ENCODE data around the gene PABPC1L.

The PABPC1L gene

DNA sequence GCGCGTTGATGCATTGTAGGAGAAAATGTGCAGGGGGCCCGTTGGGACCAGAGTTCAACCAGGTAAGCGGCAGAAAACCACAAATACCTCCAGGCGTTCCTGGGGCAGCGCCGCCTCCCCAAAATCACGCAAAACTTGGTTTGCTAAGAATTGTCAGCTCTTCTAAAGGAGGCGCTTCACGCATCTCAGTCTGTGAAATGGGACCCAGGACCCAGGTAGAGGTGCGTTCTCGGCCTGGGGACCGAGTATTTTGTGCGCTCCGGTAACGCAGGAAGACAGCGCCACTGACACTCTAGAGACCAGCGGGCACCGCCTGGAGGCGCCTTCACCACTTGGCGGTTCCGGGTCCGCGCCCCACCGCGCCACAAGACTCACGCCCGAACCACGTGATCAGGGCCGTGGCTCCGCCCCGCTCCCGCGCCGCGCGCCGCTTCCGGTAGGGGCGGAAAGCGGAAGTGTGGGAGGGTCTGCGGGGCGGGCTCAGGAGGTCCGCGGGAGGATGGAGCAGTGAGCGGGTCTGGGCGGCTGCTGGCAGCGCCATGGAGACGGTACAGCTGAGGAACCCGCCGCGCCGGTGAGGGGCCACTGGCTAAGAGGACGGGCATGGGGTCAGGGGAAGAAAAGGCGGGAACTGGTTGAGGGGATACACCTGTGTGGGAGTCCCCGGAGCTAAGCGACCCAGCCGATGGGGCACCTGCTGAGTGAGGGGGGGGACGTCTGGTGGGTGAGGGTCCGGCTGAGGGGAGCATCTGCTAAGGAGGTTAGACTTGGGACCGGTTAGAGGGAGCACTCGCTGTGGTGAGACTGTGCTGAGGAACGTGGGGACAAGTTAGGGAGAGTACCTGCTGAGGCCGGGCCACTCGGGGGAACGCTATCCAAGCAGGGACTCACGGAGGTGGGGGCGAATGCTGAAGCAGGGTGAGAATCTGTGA lies 56.4 kb downstream of the PABPC1L start, which contains the start of gene STK4:
TSS of gene STK4 (plus strand) at position 483 of the 932 bp plus-strand sequence. CDS start at position 540, 57 bp downstream.
- DNase-seq (ENCODE audit: low spot score) = peak; percentile 96

DNA sequence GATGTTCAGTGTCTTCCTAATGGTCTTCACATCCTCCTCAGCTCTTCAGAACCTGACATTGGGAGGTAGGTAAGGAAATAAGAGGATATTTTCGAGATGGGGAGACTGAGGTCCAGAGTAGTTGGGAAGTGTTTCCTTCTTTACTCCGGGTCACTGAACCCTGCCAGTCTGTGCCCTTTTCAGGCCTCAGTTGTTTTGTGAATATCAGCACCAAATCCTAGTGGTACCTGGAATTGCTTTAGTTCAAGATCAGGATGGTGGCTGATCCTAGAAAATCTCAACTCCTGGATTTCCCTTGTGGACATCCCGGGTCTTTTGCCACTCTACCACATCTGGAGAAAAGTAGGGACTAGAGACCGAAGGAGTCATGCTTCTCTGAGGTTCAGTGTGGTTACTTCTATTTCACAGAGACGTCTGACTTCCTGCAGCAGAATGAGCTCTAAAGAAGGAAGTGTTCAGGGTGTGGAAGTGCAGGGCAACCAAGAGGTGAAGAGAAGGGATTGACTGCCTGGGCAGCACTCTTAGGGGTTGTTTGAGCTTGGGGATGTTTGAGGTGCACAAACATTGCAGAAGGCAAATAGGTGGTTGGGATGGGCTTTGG lies 57.4 kb downstream of the PABPC1L start:
- DNase-seq (ENCODE audit: low spot score) = peak; percentile 68

DNA sequence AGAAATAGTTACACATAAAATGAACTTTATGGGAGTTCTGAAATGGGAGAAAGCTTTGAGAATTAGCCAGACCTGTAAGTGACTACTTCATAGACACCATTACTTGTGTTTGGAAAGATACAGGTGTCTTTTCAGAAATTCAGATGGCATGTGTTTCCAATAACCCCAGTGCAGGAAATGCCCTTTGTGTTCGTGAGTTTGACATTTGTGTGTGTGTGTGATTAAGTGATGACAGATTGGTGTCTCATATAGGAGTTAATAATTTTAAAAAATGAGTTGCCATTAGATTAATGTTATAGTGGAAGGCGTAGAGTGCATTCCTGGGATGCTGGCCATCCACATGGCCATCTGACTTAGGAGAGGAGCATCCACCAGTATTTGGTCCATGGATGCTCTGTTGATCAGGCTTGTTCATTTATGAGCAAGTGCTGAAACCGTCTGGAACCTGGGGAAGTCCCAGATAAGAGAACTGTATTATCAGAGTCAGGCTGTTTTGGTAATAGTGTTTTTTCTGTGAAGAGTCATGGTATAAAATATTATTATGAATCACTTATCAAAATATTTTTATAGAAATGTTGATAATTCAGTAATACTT lies 59.5 kb downstream of the PABPC1L start:
- DNase-seq (ENCODE audit: low spot score) = peak; percentile 53

DNA sequence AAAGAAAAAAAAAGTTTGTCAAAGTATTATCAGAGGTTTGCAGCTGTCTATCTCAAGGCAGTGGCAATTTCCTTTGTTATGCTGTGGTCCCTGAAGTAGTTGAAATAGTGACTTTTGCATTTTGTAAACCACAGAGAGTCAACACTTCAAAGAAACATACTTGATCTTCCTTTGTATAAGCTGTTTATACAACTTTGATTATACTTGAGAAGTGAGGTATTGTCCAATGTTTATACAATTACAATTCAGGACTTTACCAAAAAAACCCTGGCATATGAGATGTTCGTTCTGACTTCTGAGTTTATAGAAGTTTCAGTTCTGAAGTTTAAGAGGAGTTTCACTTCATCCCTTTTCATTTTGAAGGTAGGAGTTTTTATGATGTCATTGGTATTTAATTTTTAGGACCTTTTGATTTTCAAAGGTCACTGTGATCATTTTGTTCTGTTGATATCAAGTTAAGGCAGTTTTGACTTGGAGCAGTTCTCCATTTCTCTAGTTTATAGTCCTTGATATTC lies 60.4 kb downstream of the PABPC1L start:
- peak; percentile 28 for DNase-seq (ENCODE audit: low spot score)

DNA sequence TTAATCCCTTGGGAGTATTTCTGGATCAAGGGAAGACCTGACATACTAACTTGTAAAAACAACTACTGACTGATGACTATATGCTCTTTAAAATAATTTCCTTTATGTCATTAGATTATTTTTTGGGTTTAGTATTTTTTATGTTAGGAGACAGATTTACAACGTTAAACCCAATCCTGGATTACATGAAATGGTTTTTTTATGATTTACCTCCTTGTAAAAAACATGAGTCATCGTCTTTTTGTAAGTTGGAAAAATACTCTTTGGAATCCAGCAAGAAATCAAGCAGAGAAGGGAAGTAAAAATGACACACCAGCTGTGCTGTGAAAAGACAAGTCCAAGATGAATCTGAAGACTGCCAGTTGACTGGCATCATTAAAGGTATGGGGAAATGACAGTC lies 63.2 kb downstream of the PABPC1L start:
- no peak for DNase-seq (ENCODE audit: low spot score)

DNA sequence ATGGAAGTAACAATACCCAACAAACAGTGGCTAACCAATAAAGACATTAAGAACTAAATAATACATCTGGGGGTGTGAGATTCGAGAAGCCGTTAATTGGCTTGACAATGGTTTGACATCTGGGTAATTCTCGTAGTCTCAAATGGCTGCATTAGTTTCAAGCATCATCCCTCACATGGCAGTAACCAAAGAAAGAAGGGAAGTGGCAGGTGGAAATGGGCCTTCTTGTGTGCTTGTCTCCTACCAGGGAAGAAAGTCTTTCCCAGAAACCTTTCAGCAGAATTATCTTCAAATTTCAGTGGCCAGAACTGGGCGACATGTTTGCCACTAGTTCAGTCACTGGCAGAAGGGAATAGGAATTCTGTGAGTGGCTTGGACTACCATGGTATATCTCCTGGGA lies 66.8 kb downstream of the PABPC1L start:
- no peak for DNase-seq (ENCODE audit: low spot score)

DNA sequence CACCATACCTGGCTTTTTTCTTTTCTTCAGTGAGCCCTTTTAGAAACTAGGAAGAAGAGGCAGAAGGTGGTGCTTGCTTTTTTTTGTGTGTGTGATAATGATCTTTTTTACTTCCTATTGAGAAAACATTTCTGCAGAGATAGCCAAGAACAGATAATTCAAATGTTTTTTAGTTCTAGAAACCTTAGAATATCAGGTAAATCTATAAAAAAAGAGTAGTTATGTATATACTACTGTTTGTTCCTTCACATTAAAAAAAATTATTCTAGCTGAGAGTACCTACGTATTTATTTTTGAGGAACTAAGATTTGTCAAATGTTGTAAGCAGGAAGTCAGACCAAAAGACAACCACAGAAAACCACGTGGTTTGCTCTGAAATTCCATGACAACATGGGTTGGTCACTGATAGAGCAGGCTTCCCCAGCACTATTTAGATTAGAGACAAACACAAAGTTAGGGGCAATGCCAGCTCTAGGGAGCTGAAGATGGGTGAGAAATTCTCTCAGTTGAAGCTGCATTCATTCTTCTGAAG lies 69.3 kb downstream of the PABPC1L start:
- DNase-seq (ENCODE audit: low spot score) = peak; percentile 73

DNA sequence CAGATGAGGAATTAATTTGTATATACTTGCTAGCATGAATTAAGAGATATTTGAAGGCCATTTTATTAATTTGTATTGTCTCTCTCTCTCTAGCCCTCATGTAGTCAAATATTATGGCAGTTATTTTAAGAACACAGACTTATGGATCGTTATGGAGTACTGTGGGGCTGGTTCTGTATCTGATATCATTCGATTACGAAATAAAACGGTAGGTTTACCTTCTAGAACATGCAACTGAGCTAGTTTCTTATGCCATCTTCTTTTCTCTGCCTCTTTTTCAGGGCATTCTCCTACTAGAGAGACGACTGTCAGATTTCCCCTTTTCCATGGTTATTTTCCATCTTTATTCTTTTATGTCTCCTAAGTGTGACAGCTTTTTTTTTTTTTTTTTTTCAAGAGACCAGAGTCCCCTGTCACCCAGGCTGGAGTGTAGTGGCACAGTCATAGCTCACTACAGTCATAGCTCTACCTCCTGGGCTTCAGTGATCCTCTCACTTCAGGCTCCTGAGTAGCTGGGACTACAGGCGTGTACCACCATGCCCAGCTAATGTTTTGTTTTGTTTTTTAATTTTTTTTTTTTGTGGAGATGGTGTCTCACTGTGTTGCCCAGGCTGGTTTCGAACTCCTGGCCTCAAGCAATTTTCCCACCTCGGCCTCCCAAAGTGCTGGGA lies 72.0 kb downstream of the PABPC1L start:
- no peak for DNase-seq (ENCODE audit: low spot score)

DNA sequence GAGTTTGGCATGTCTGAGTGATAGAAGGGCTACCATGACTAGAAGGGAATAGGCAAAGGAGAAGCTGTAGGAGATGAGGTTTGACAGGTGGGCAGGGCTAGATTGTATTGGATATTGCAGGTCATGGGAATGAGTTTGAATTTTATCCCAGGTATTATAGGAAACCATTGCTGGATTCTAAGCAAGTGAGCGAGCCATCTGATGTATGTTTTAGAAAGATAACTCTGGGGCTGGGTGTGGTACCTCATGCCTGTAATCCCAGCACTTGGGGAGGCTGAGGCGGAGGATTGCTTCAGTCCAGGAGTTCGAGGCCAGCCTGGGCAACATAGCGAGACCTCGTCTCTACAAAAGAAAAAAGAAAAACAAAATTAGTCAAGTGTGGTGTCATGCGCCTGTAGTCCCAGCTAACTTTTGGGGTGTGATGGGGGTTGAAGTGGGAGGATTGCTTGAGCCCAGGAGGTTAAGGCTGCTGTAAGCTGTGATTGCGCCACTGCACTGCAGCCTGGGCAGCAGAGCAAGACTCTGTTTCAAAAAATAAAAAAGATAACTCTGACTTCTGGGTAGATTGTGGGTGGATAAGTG lies 73.3 kb downstream of the PABPC1L start:
- DNase-seq (ENCODE audit: low spot score) = no peak

DNA sequence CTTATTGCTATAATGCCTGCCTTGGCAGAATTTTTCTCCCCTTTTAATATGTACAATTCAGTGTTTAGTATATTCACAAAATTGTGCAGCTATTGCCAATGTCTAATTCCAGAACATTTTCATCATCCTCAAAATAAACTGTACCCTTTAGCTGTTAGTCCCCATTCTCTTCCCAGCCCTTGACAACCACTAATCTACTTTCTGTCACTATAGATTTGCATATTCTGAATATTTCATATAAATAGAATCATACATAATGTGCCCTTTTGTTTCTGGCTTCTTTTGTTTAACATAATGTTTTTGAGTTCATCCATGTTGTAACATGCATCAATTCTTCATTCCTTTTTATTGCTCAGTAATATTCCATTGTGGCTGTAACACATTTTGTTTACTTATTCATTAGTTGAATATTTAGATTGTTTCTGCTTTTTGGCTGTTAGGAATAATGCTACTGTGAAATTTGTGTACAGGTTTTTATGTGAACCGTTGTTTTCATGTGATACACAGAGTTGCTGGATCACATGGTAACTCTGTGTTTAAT lies 78.8 kb downstream of the PABPC1L start:
- DNase-seq (ENCODE audit: low spot score) = no peak
